DND-41 (cell line): ENCODE results near the gene PTPRN.
"Not testable (repeated sequence)": the region's sequence is repeated elsewhere in the genome, so short reads cannot be mapped to it uniquely, and the experiment has no call there.

ENCODE experiments used
- CTCF ChIP-seq: IDR thresholded peaks from 2 replicates; pipeline ENCODE4 v1.5.1; 2012; ENCODE audit warnings: borderline replicate concordance, low read length, moderate library complexity, mild to moderate bottlenecking; ENCODE audit not compliant: poor library complexity, severe bottlenecking; ENCODE audit errors: extremely low read depth
- EZH2 ChIP-seq: IDR thresholded peaks from 3 replicates; pipeline ENCODE4 v1.6.1; 2012; ENCODE audit warnings: borderline replicate concordance, low read depth, mild to moderate bottlenecking, moderate library complexity, low read length, inconsistent platforms; ENCODE audit not compliant: severe bottlenecking

DNA sequence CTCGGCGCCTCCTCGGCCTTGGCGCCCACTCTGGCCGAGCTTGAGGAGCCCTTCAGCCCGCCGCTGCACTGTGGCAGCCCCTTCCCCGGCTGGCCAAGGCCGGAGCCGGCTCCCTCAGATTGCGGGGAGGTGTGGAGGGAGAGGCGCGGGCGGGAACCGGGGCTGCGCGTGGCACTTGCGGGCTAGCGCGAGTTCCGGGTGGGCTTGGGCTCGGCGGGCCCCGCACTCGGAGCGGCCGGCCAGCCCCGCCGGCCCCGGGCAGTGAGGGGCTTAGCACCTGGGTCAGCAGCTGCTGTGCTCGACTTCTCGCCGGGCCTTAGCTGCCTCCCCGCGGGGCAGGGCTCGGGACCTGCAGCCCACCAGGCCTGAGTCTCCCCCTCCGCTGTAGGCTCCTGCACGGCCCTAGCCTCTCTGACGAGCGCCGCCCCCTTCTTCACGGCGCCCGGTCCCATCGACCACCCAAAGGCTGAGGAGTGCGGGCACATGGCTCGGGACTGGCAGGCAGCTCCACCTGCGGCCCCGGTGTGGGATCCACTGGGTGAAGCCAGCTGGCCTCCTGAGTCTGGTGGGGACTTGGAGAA, 3.6 kb upstream of the PTPRN start:
- TF ChIP-seq EZH2, CTCF: not testable (repeated sequence)
